Mesenchymal stem cell (in vitro differentiated cells and primary cell): ENCODE measurements around the gene LBX2.

Experiments
- DNase-seq: peaks from one replicate; pipeline ENCODE4 v3.0.0-alpha.2; 2013
- H2AFZ ChIP-seq: one replicate; pipeline ENCODE4 v1.6.1; 2013; ENCODE audit warnings: low read depth, mild to moderate bottlenecking, control low read depth, inconsistent platforms, low read length, moderate library complexity
- H2AK5ac ChIP-seq: 2 replicates; pipeline ENCODE4 v1.6.1; 2013; ENCODE audit warnings: low read length, moderate library complexity, mild to moderate bottlenecking, inconsistent platforms; ENCODE audit not compliant: severe bottlenecking
- H2BK120ac ChIP-seq: one replicate; pipeline ENCODE4 v1.6.1; 2013; ENCODE audit warnings: low read depth, mild to moderate bottlenecking, inconsistent platforms, low read length, moderate library complexity
- H2BK12ac ChIP-seq, 2 experiments: one replicate each; pipeline ENCODE4 v1.6.1; 2013; ENCODE audit warnings: inconsistent platforms in 2 of 2, low read length in 2 of 2, mild to moderate bottlenecking in 2 of 2, moderate library complexity in 2 of 2, control low read depth in 1 of 2
- H2BK15ac ChIP-seq: one replicate; pipeline ENCODE4 v1.6.1; 2013; ENCODE audit warnings: mild to moderate bottlenecking, low read depth, inconsistent platforms; ENCODE audit not compliant: poor library complexity, severe bottlenecking
- H2BK5ac ChIP-seq: 2 replicates; pipeline ENCODE4 v1.6.1; 2013; ENCODE audit warnings: low read depth, mild to moderate bottlenecking, low read length, control low read depth, inconsistent platforms; ENCODE audit not compliant: poor library complexity, severe bottlenecking
- H3K14ac ChIP-seq, 2 experiments: one replicate each; pipeline ENCODE4 v1.6.1; 2013; ENCODE audit warnings: inconsistent platforms in 2 of 2, low read length in 2 of 2, control low read depth in 1 of 2, mild to moderate bottlenecking in 1 of 2, moderate library complexity in 1 of 2
- H3K18ac ChIP-seq, 2 experiments: one replicate each; pipeline ENCODE4 v1.6.1; 2013; ENCODE audit warnings: inconsistent platforms in 2 of 2, low read length in 2 of 2, control low read depth in 1 of 2, low read depth in 1 of 2, mild to moderate bottlenecking in 1 of 2
- H3K23ac ChIP-seq, 2 experiments: one replicate each; pipeline ENCODE4 v1.6.1; 2013; ENCODE audit warnings: inconsistent platforms in 2 of 2, low read length in 2 of 2, mild to moderate bottlenecking in 2 of 2, moderate library complexity in 2 of 2, control low read depth in 1 of 2
- H3K27ac ChIP-seq: 2 replicates; pipeline ENCODE4 v1.5.1; 2013; ENCODE audit warnings: mild to moderate bottlenecking, moderate library complexity, low read length, control low read depth, inconsistent platforms; ENCODE audit not compliant: poor library complexity, severe bottlenecking
- H3K27me3 ChIP-seq, 2 experiments: 2 replicates each; pipeline versions ENCODE4 v1.6.1 to v1.7.0; 2013; ENCODE audit warnings: low read length in 2 of 2, mild to moderate bottlenecking in 2 of 2, moderate library complexity in 2 of 2, control low read depth in 1 of 2, inconsistent platforms in 1 of 2; ENCODE audit not compliant: control insufficient read depth in 1 of 2, insufficient read depth in 1 of 2
- H3K36me3 ChIP-seq, 2 experiments: 2 replicates each; pipeline versions ENCODE4 v1.6.1 to v1.7.0; 2013; ENCODE audit warnings: low read length in 2 of 2, control low read depth in 1 of 2, inconsistent platforms in 1 of 2, low read depth in 1 of 2, mild to moderate bottlenecking in 1 of 2; ENCODE audit not compliant: insufficient read depth in 2 of 2, control insufficient read depth in 1 of 2
- H3K4ac ChIP-seq, 2 experiments: one replicate each; pipeline ENCODE4 v1.6.1; 2013; ENCODE audit warnings: inconsistent platforms in 2 of 2, low read length in 2 of 2, mild to moderate bottlenecking in 2 of 2, moderate library complexity in 2 of 2, control low read depth in 1 of 2, low read depth in 1 of 2
- H3K4me1 ChIP-seq: 2 replicates; pipeline ENCODE4 v1.6.1; 2013; ENCODE audit warnings: low read depth, low read length, control low read depth; ENCODE audit not compliant: control insufficient read depth, insufficient read depth
- H3K4me2 ChIP-seq: 2 replicates; pipeline ENCODE4 v1.6.1; 2013; ENCODE audit warnings: low read length, mild to moderate bottlenecking, inconsistent platforms; ENCODE audit not compliant: poor library complexity, severe bottlenecking
- H3K4me3 ChIP-seq, 2 experiments: 2 replicates each; pipeline versions ENCODE4 v1.5.1 to v1.7.0; 2013; ENCODE audit warnings: low read length in 2 of 2, mild to moderate bottlenecking in 2 of 2, control low read depth in 1 of 2, low read depth in 1 of 2; ENCODE audit not compliant: insufficient read depth in 1 of 2
- H3K79me1 ChIP-seq: replicated peaks from 2 replicates; pipeline ENCODE4 v1.6.1; 2013; ENCODE audit warnings: mild to moderate bottlenecking, control low read depth, low read length, inconsistent platforms; ENCODE audit not compliant: poor library complexity, severe bottlenecking
- H3K9ac ChIP-seq: 2 replicates; pipeline ENCODE4 v1.7.0; 2013; ENCODE audit warnings: mild to moderate bottlenecking, low read length, moderate library complexity
- H3K9me3 ChIP-seq: 2 replicates; pipeline ENCODE4 v1.7.0; 2013; ENCODE audit warnings: mild to moderate bottlenecking, low read length; ENCODE audit not compliant: control insufficient read depth
- H4K8ac ChIP-seq: one replicate; pipeline ENCODE4 v1.6.1; 2013; ENCODE audit warnings: inconsistent platforms, mild to moderate bottlenecking, low read length, moderate library complexity
- H4K91ac ChIP-seq: one replicate; pipeline ENCODE4 v1.6.1; 2013; ENCODE audit warnings: mild to moderate bottlenecking, low read length, inconsistent platforms
- WGBS: methylation state at CpG from one replicate; pipeline ENCODE4 v1.1.7; 2013; ENCODE audit warnings: mixed read lengths; 5-methylcytosine and 5-hydroxymethylcytosine counted together

LBX2 gene

GRCh38 chr2:74457549-74458131, 41.8 kb downstream of the LBX2 start:
- Histone ChIP-seq H3K14ac (peak overlapping the region in 1 of 2 experiments; percentile 30), H3K9me3 (no peaks in the 10 kb centered on the region), H3K9ac (peak overlapping the region; percentile 92), H3K27me3 (no peaks in the 10 kb centered on the region), H3K36me3 (peaks cover 20 to 29% of the 10 kb centered on the region in 2 experiments), H2BK15ac (peak overlapping the region; percentile 82), H3K4me2 (peak overlapping the region; percentile 87), H3K79me1 (peaks cover 36% of the 10 kb centered on the region), H3K27ac (peak overlapping the region; percentile 93), H3K4me1 (peaks cover 11% of the 10 kb centered on the region), H4K91ac (peak overlapping the region; percentile 36), H3K4ac (peak overlapping the region; percentile 77 to 84), H4K8ac (peak overlapping the region; percentile 63), H3K23ac (no peak overlapping the region), H2AK5ac (no peak overlapping the region), H2BK12ac (no peak overlapping the region), H2AFZ (peak overlapping the region; percentile 44), H2BK120ac (peak overlapping the region; percentile 71), H3K18ac (peak overlapping the region; percentile 60 to 70), H3K4me3 (peak overlapping the region; percentile 57 to 87), H2BK5ac (peak overlapping the region; percentile 89)
- DNase-seq, result peak; percentile 60
- under 1% methylated on average over 39 of the region's 46 CpGs for WGBS

DNA sequence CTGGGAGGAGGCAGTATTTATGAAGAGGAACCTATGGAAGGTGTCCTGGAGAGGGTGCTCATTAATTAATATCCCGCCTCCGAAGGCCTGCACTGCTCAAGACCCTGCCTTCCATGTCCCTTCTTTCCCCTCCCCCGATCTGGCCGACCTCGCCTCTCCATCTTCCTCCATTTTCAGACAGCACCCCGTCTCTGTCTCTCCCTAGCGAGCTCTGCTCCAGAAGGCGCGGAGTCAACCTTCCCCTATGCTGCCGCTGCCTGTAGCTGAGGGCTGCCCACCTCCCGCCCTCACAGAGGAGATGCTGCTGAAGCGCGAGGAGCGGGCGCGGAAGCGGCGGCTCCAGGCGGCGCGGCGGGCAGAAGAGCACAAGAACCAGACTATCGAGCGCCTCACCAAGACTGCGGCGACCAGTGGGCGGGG, 42.3 kb downstream of the LBX2 start:
- H2BK120ac ChIP-seq, result peak overlapping the region; percentile 71
- H3K9me3 ChIP-seq, result no peaks in the 10 kb centered on the region
- H2BK12ac ChIP-seq, result no peak overlapping the region
- under 1% methylated on average over 18 of the region's 27 CpGs for WGBS
- H3K27me3 ChIP-seq, result no peaks in the 10 kb centered on the region
- H3K4me1 ChIP-seq, result peaks cover 11% of the 10 kb centered on the region
- H3K18ac ChIP-seq, result peak overlapping the region; percentile 41 to 76
- no peak overlapping the region for H4K91ac ChIP-seq
- no peak overlapping the region for H2AK5ac ChIP-seq
- H3K9ac ChIP-seq, result peak overlapping the region; percentile 80
- H3K79me1 ChIP-seq, result peaks cover 32% of the 10 kb centered on the region
- H3K4me3 ChIP-seq, result peak overlapping the region; percentile 57 to 87
- H3K4ac ChIP-seq, result peak overlapping the region; percentile 56 to 79
- H2AFZ ChIP-seq, result peak overlapping the region; percentile 33
- no peak overlapping the region for H3K14ac ChIP-seq
- peak overlapping the region in 1 of 2 experiments; percentile 34 for H3K23ac ChIP-seq
- peak overlapping the region; percentile 95 for H4K8ac ChIP-seq
- DNase-seq, result no peak
- H2BK15ac ChIP-seq, result peak overlapping the region; percentile 52
- peak overlapping the region; percentile 75 for H3K27ac ChIP-seq
- peaks cover 15 to 24% of the 10 kb centered on the region in 2 experiments for H3K36me3 ChIP-seq
- peak overlapping the region; percentile 87 for H3K4me2 ChIP-seq
- peak overlapping the region; percentile 50 for H2BK5ac ChIP-seq

DNA sequence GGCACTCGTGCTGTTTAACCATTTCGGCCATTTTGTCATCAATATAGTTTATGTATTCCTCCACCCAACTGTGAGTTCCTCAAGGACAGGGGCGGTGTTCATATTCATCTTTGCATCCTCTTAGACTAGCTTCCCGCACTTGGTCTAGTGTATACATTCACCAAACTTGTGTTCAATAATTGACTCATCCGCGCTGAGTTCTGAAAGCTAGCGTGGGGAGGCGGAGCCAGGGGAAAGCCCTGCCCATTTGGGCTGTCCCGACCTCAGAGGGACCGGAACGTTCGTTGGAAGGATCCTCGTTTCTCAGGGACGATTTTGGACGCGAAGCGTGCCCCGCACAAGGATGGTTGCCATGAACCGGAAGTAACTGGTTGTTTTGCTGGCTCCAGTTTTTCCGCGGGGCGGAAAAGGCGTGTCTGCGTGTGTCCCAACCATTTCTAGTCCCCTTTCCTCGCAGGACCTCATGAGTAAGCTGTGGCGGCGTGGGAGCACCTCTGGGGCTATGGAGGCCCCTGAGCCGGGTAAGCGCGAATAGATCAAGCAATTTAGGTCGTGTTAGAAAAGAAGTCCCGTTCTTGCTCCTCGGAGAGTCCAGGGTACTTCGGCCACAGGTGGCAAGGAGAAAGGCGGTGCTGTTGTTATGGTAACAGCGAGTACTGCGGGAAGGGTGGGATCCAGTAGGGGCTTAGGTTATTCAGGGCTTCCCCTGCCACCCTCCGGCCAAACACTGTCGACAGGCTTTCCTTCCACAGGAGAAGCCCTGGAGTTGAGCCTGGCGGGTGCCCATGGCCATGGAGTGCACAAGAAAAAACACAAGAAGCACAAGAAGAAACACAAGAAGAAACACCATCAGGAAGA, 44.5 kb downstream of the LBX2 start, which contains the start of gene INO80B:
INO80B (plus strand) TSS at position 434 of the 858 bp plus-strand sequence; CDS start at position 464, 30 bp downstream.
- Histone ChIP-seq H3K23ac (peak within 1 kb of the TSS in 1 of 2 experiments; percentile 17), H3K9ac (peak within 1 kb of the TSS; percentile 91), H3K14ac (no peak within 1 kb of the TSS), H2BK120ac (no peak within 1 kb of the TSS), H2AFZ (peak within 1 kb of the TSS; percentile 15), H3K27ac (peak within 1 kb of the TSS; percentile 10), H3K9me3 (no peaks in the 10 kb centered on the region), H3K4me2 (peak within 1 kb of the TSS; percentile 92), H3K79me1 (peaks cover 17% of the 10 kb centered on the region), H4K91ac (no peak within 1 kb of the TSS), H3K4ac (no peak within 1 kb of the TSS), H3K27me3 (no peaks in the 10 kb centered on the region), H2BK15ac (no peak within 1 kb of the TSS), H3K36me3 (peaks cover 2 to 8% of the 10 kb centered on the region in 2 experiments), H2BK5ac (no peak within 1 kb of the TSS), H3K18ac (peak within 1 kb of the TSS in 1 of 2 experiments; percentile 51), H3K4me1 (peaks cover 11% of the 10 kb centered on the region), H2BK12ac (no peak within 1 kb of the TSS), H3K4me3 (peak within 1 kb of the TSS; percentile 61 to 94), H4K8ac (peak within 1 kb of the TSS; percentile 75), H2AK5ac (no peak within 1 kb of the TSS)
- peak; percentile 98 for DNase-seq
- WGBS, result 2% methylated on average over 39 of the region's 40 CpGs
